GM12892 (cell line): ENCODE measurements around the gene UBR2.

ENCODE experiments used
- POLR2A ChIP-seq: IDR thresholded peaks from 2 replicates; pipeline ENCODE4 v1.6.1; 2011; ENCODE audit warnings: low read depth, low read length, control low read depth
- POLR2AphosphoS5 ChIP-seq: IDR thresholded peaks from 2 replicates; pipeline ENCODE4 v1.6.1; 2011; ENCODE audit warnings: low read depth, low read length, control low read depth
- TAF1 ChIP-seq: IDR thresholded peaks from 2 replicates; pipeline ENCODE4 v1.6.1; 2011; ENCODE audit warnings: low read depth, mild to moderate bottlenecking, control low read depth, low read length, borderline replicate concordance

DNA sequence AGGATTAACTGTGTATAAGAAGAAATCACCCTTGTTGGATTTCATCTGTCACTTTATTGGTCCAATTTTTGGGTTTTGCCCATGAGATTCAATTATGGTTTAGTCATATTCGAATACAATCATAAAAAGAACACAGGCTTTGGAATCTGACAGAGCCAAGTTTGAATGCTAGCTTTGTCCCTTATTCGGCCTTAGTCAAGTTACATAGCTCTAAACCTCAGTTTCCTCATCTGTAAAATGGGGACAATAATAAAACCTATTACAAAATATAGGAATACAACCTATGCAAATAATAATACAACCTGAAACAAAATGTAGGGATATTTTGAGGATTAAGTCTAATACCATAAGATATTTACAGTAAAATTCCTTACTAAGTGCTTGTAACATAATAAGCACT lies 100.9 kb downstream of the UBR2 start:
- TF ChIP-seq POLR2AphosphoS5: no peak
- no peak for TF ChIP-seq POLR2A
- no peak for TF ChIP-seq TAF1
